K562 (cell line): ENCODE data around the gene KLC3. TPM values are rescaled to one million over a fixed set of nuclear protein-coding genes. Genes with fewer than 3 reads are reported as not detected.

Source experiments
- ATAC-seq: fragments of 200-7000 bp; cut with Tn5 transposase; 3 replicates; pipeline ENCODE4 v1.9.1; 2020; ENCODE audit warnings: moderate library complexity
- BruUV-seq: library from RNA; stranded (reverse); fragments of 400-500 nt; replicated peaks from 2 replicates; lab custom pipeline; 2021; lab: Mats Ljungman, UMichigan
- CTCF ChIA-PET: fragments of 300-600 bp; formaldehyde crosslinking; extraction: SDS; loops from one replicate; lab custom pipeline; 2021; ENCODE audit warnings: low intra/inter-chr PET ratio; lab: Yijun Ruan, JAX
- POLR2A ChIA-PET: fragments of 300-600, 350-650 bp; sonication (Branson Sonifier 250); formaldehyde crosslinking; extraction: SDS; loops from one replicate; lab custom pipeline; 2021; ENCODE audit warnings: antibody characterized with exemption, inconsistent platforms; lab: Yijun Ruan, JAX
- DNase-seq, 4 experiments: peaks; one replicate each; pipeline versions ENCODE4 v3.0.0 to v3.0.0-alpha.2; 2011 to 2018; ENCODE audit warnings: low spot score in 3 of 4, mixed read lengths in 3 of 4; ENCODE audit errors: extremely low read depth in 1 of 4
- FAIRE-seq: peaks from 2 replicates; lab custom pipeline; 2011; peaks lifted over from hg19 to GRCh38; lab: Jason Lieb, UNC
- H2AFZ ChIP-seq: 2 replicates; pipeline ENCODE4 v1.6.0; 2011; ENCODE audit warnings: low read depth, low read length, control low read depth, inconsistent platforms
- H3K27ac ChIP-seq: fragments of 200-600 bp; 3 replicates; pipeline ENCODE4 v1.8.0; 2011; ENCODE audit warnings: low read depth, mild to moderate bottlenecking, control low read depth, inconsistent platforms, low read length, moderate library complexity, mixed read lengths; ENCODE audit errors: extremely low read depth
- H3K27me3 ChIP-seq, 2 experiments: fragments of 300-600 bp in 1 of 2; 2 replicates in 1 of 2; 3 replicates in 1 of 2; pipeline versions ENCODE4 v1.6.0 to v1.8.0; 2011; ENCODE audit warnings: inconsistent platforms in 2 of 2, low read length in 2 of 2, mild to moderate bottlenecking in 1 of 2, mixed read lengths in 1 of 2, moderate library complexity in 1 of 2; ENCODE audit not compliant: control insufficient read depth in 2 of 2, insufficient read depth in 2 of 2
- H3K36me3 ChIP-seq: fragments of 300-600 bp; 3 replicates; pipeline ENCODE4 v1.8.0; 2011; ENCODE audit warnings: mild to moderate bottlenecking, low read length, inconsistent platforms; ENCODE audit not compliant: control insufficient read depth, insufficient read depth
- H3K4me1 ChIP-seq, 2 experiments: fragments of 200-600 bp in 1 of 2; replicated peaks in 1 of 2; 2 replicates in 1 of 2; 3 replicates in 1 of 2; pipeline versions ENCODE4 v1.5.1 to v1.8.0; 2011; ENCODE audit warnings: inconsistent platforms in 2 of 2, low read length in 2 of 2, mild to moderate bottlenecking in 1 of 2, mixed read lengths in 1 of 2, moderate library complexity in 1 of 2; ENCODE audit not compliant: control insufficient read depth in 2 of 2, insufficient read depth in 2 of 2
- H3K4me2 ChIP-seq: 2 replicates; pipeline ENCODE4 v1.6.1; 2011; ENCODE audit warnings: low read length, control low read depth, inconsistent platforms, mixed read lengths; ENCODE audit not compliant: insufficient read depth
- H3K4me3 ChIP-seq: fragments of 200-600 bp; sonication (generic), shearing (Covaris generic); 2 replicates; pipeline ENCODE4 v1.5.1; 2016; ENCODE audit warnings: control low read depth, inconsistent platforms
- H3K79me2 ChIP-seq: fragments of 200-600 bp; 3 replicates; pipeline ENCODE4 v1.8.0; 2011; ENCODE audit warnings: low read length, inconsistent platforms; ENCODE audit not compliant: control insufficient read depth, insufficient read depth
- H3K9ac ChIP-seq, 2 experiments: 2 replicates each; pipeline versions ENCODE4 v1.6.0 to v1.6.1; 2011; ENCODE audit warnings: low read depth in 2 of 2, low read length in 2 of 2, control low read depth in 1 of 2, inconsistent platforms in 1 of 2, mild to moderate bottlenecking in 1 of 2, mixed read lengths in 1 of 2; ENCODE audit not compliant: insufficient read depth in 1 of 2
- H3K9me1 ChIP-seq: one replicate; pipeline ENCODE4 v1.6.0; 2011; ENCODE audit warnings: inconsistent platforms, mild to moderate bottlenecking, low read length, moderate library complexity; ENCODE audit not compliant: control insufficient read depth, insufficient read depth
- H3K9me3 ChIP-seq: replicated peaks from 2 replicates; pipeline ENCODE4 v1.5.1; 2011; ENCODE audit warnings: low read depth, low read length, inconsistent platforms; ENCODE audit not compliant: control insufficient read depth, insufficient read depth
- H4K20me1 ChIP-seq: replicated peaks from 2 replicates; pipeline ENCODE4 v1.6.1; 2011; ENCODE audit warnings: low read length, inconsistent platforms, mixed read lengths; ENCODE audit not compliant: control insufficient read depth, insufficient read depth
- CBFA2T2 ChIP-seq: fragments of 450-650 bp; conservative IDR thresholded peaks from 2 replicates; pipeline ENCODE4 v1.6.1; 2017; ENCODE audit warnings: mild to moderate bottlenecking
- CEBPG ChIP-seq, 3 experiments: fragments of 200-800 bp in 1 of 3; sonication (Bioruptor generic) in 1 of 3; sonication (generic) in 1 of 3; formaldehyde crosslinking in 1 of 3; IDR thresholded peaks in 2 of 3; conservative IDR thresholded peaks in 1 of 3; 2 replicates each; pipeline versions ENCODE4 v1.6.1 to v1.8.0; 2016 to 2022; ENCODE audit warnings: missing compliant biosample characterization in 2 of 3, missing genetic modification characterization in 2 of 3, mild to moderate bottlenecking in 1 of 3, missing genetic modification reagents in 1 of 3
- RAD51 ChIP-seq: fragments of 450-650 bp; IDR thresholded peaks from 2 replicates; pipeline ENCODE4 v1.7.1; 2016; ENCODE audit warnings: low read depth, mild to moderate bottlenecking, borderline replicate concordance
- RBM25 ChIP-seq: fragments of 200-400 bp; formaldehyde crosslinking; IDR thresholded peaks from 2 replicates; pipeline ENCODE4 v1.6.1; 2018; ENCODE audit warnings: low read length, low read depth, moderate library complexity; ENCODE audit not compliant: severe bottlenecking
- ZNF121 ChIP-seq: sonication (generic); formaldehyde crosslinking; conservative IDR thresholded peaks from 2 replicates; pipeline ENCODE4 v1.8.0; 2022; ENCODE audit warnings: missing genetic modification reagents
- ZNF133 ChIP-seq: fragments of 250-450 bp; sonication (Bioruptor Pico); IDR thresholded peaks from 2 replicates; pipeline ENCODE4 v1.4.0; 2020; ENCODE audit warnings: mild to moderate bottlenecking
- WGBS: fragments of 100-300 bp; shearing (Covaris generic); methylation state at CpG from one replicate; pipeline ENCODE4 v1.1.6; 2016; ENCODE audit warnings: low coverage, mixed read lengths; ENCODE audit not compliant: insufficient coverage; ENCODE audit errors: missing lambda C conversion rate; 5-methylcytosine and 5-hydroxymethylcytosine counted together
- in situ Hi-C: fragments of 300-500 bp; cut with MboI; formaldehyde crosslinking; loops from 4 replicates; pipeline ENCODE4 v1.15.0; 2018; ENCODE audit warnings: inconsistent platforms, mixed read lengths
- intact Hi-C: fragments of 100-400 bp; cut with micrococcal nuclease; formaldehyde crosslinking; loops from 2 replicates; pipeline ENCODE4 v1.14.2; 2022
- polyA plus RNA-seq, 8 experiments: library from polyadenylated mRNA; depleted of rRNA in 4 of 8; stranded (reverse) in 5 of 8; unstranded in 3 of 8; fragments of >200 nt; fragmentation: Nextera tagmentation in 2 of 8; fragmentation: Illumina TruSeq in 1 of 8; extraction: Ambion mirVana in 2 of 8; extraction: Trizol in 1 of 8; gene quantifications; 2 replicates each; pipeline versions ENCODE4 v1.2.1 to v1.2.3, GENCODE V29; 2011 to 2014; ENCODE audit warnings: inconsistent platforms in 1 of 8, missing spikeins in 1 of 8
- total RNA-seq, 7 experiments: library from RNA; depleted of rRNA in 6 of 7; stranded (reverse); fragments of >200 nt in 6 of 7; fragmentation: Illumina TruSeq in 2 of 7; extraction: Trizol in 2 of 7; gene quantifications; 2 replicates each; pipeline versions ENCODE4 v1.2.1 to v1.2.3, GENCODE V29; 2011 to 2021; ENCODE audit warnings: low replicate concordance in 1 of 7
- TF ChIP-seq, protein P1 (sequence below): sonication (generic); formaldehyde crosslinking; IDR thresholded peaks from 2 replicates; pipeline ENCODE4 v1.9.0; 2022; ENCODE audit warnings: mild to moderate bottlenecking, missing genetic modification reagents
- TF ChIP-seq, protein P2 (sequence below): fragments of 450-650 bp; IDR thresholded peaks from 2 replicates; pipeline ENCODE4 v1.6.1; 2017; ENCODE audit warnings: mild to moderate bottlenecking, moderate library complexity
- TF ChIP-seq, protein P3 (sequence below): sonication (generic); formaldehyde crosslinking; IDR thresholded peaks from 2 replicates; pipeline ENCODE4 v1.5.0; 2020; ENCODE audit warnings: missing genetic modification reagents

KLC3 gene
- total and polyA plus RNA-seq, 9 of the 15 experiments (the other 6 are each of a cell fraction or from before 2014, with no cell fraction given): 0.03 to 1.2 (median 0.59) TPM; not detected in 3

DNA sequence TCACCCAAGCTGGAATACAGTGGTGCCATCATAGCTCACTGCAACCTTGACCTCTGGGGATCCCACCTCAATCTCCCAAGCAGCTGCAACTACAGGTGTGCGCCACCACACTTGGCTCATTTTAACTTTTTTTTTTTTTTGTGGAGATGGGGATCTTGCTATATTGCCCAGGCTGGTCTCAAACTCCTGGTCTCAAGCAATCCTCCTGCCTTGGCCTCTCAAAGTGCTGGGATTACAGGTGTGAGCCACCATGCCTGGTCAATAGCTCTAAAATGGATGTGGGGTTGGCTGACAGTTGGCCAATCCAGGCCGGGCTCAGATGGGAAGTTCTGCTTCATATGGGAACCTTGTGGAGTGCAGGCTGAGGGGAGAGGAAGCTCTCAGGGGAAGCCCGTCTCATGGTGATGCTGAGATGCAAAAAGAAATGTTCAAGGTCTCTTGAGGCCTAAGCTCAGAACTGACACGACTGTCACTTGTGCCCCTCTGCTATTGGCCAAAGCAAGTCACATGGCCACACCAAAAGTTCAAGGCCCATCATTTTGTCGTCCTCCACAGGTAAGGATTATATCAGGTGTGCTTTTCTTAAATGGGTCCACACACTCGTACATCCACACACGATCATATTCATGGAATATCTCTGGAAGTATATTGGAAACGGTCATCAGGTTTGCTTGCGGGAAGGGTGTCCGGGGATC lies 6.8 kb upstream of the KLC3 start:
- H3K27me3 ChIP-seq: no peaks in the 10 kb centered on the region
- no peak overlapping the region for H3K4me3 ChIP-seq
- no peaks in the 10 kb centered on the region for H3K9me1 ChIP-seq
- POLR2A ChIA-PET: interaction anchor here (0.8 to 1.6 kb wide), 3 partner anchors 10 to 43 kb away, joined by 3 to 4 read pairs (median 3); no protein-coding TSS in a partner anchor
- 52% methylated on average over 10 of the region's 10 CpGs for WGBS
- H3K9ac ChIP-seq: no peak overlapping the region
- CTCF ChIA-PET: no interaction called here
- in situ Hi-C loops: no loop called here
- H3K79me2 ChIP-seq: no peaks in the 10 kb centered on the region
- peak overlapping the region; percentile 29; the same call in 1 of the 2 replicates for H2AFZ ChIP-seq
- TF ChIP-seq CEBPG (CRISPR knock-in tag; IDR thresholded peaks at IDR 0.05) (no peak), CEBPG (tag; conservative IDR thresholded peaks at IDR 0.05 in 1 of 2, IDR thresholded peaks at IDR 0.05 in 1 of 2) (no peak), ZNF121 (CRISPR knock-in tag) (peak; percentile 87), RBM25 (peak; percentile 31), CBFA2T2 (0 out of 2 replicates have a peak, but pooled peaks have one; percentile 9), ZNF133 (CRISPR knock-in tag) (no peak), RAD51 (peak; percentile 71; the same call in 1 of the 2 replicates)
- TF ChIP-seq, protein P1, sequence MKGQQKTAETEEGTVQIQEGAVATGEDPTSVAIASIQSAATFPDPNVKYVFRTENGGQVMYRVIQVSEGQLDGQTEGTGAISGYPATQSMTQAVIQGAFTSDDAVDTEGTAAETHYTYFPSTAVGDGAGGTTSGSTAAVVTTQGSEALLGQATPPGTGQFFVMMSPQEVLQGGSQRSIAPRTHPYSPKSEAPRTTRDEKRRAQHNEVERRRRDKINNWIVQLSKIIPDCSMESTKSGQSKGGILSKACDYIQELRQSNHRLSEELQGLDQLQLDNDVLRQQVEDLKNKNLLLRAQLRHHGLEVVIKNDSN: peak; percentile 91
- TF ChIP-seq, protein P2, sequence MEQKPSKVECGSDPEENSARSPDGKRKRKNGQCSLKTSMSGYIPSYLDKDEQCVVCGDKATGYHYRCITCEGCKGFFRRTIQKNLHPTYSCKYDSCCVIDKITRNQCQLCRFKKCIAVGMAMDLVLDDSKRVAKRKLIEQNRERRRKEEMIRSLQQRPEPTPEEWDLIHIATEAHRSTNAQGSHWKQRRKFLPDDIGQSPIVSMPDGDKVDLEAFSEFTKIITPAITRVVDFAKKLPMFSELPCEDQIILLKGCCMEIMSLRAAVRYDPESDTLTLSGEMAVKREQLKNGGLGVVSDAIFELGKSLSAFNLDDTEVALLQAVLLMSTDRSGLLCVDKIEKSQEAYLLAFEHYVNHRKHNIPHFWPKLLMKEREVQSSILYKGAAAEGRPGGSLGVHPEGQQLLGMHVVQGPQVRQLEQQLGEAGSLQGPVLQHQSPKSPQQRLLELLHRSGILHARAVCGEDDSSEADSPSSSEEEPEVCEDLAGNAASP: no peak
- TF ChIP-seq, protein P3, sequence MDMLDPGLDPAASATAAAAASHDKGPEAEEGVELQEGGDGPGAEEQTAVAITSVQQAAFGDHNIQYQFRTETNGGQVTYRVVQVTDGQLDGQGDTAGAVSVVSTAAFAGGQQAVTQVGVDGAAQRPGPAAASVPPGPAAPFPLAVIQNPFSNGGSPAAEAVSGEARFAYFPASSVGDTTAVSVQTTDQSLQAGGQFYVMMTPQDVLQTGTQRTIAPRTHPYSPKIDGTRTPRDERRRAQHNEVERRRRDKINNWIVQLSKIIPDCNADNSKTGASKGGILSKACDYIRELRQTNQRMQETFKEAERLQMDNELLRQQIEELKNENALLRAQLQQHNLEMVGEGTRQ (CRISPR knock-in tag): peak; percentile 84
- H3K36me3 ChIP-seq: no peaks in the 10 kb centered on the region
- DNase-seq (no peak), FAIRE-seq (no peak), ATAC-seq (no peak)
- no peak overlapping the region for H3K4me2 ChIP-seq
- H3K4me1 ChIP-seq: peaks cover 0 to 6% of the 10 kb centered on the region in 2 experiments; a peak in 2 of 5 replicates
- no peaks in the 10 kb centered on the region for H4K20me1 ChIP-seq
- no TSS peak for BruUV-seq
- intact Hi-C loops: loop anchor here (10.0 kb wide), 1 partner anchor 319 kb away; no protein-coding TSS in a partner anchor
- H3K27ac ChIP-seq: no peak overlapping the region
- H3K9me3 ChIP-seq: no peaks in the 10 kb centered on the region
